Fibroblast of the aortic adventitia (primary cell): ENCODE data around the gene IRF2. TPM values are rescaled to one million over a fixed set of nuclear protein-coding genes. Genes with fewer than 3 reads are reported as not detected.

Source experiments
- DNase-seq: peaks from one replicate; pipeline ENCODE4 v3.0.0-alpha.2; 2010; ENCODE audit warnings: low read depth
- H3K4me3 ChIP-seq: 2 replicates; pipeline ENCODE4 v1.5.1; 2011; ENCODE audit warnings: low read depth, mild to moderate bottlenecking, control low read depth, low read length, moderate library complexity
- CTCF ChIP-seq: IDR thresholded peaks from 2 replicates; pipeline ENCODE4 v1.5.1; 2011; ENCODE audit warnings: mild to moderate bottlenecking, low read length, control low read depth, inconsistent platforms; ENCODE audit not compliant: insufficient read depth
- total RNA-seq: library from RNA; depleted of rRNA; stranded (reverse); fragments of >200 nt; gene quantifications from 2 replicates; pipeline ENCODE4 v1.2.3, GENCODE V29; 2012; ENCODE audit warnings: low replicate concordance

IRF2 gene
- total RNA-seq, 1 donor = 35.2 TPM

DNA sequence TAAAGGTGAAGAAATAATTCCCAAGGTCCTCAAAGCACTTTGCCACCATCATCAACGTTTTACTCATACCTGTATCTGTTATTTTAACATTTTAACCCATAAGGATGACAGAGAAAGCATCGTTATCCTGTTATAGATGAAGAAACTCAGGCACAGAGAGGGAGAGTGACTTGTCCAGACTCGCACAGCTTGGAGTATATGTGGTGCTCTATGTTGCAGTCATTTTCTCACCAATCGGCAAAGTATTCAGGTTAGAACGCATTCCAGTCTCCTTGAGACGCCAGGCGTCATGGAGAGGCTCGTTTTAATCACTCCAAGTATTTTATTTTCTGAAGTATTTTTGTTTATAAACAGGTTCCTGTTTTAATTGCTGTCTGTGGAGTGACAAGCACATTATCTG, 73.5 kb downstream of the IRF2 start:
- no peak overlapping the region for H3K4me3 ChIP-seq
- DNase-seq = no peak
- no peak for TF ChIP-seq CTCF

DNA sequence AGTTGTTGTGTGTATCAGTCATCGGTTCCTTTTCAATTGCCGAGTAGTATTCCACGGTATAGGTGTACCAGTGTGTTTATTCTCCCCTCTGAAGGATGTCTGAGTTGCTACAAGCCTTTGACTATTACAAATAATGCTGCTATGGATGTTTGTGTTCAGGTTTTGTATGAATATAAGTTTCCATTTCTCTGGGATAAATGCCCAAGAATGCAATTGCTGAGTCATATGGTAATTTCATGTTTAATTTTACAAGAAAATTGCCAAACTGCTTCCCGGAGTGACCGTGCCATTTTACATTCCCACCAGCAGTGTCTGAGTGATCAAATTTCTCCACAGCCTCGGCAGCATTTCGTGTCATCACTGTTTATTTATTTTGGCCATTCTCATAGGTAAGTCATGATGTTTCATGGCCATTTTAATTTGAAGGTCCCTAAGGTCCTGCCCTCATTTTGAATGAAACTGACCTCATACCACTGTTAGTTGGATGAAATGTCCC, 73.9 kb downstream of the IRF2 start:
- peak; percentile 60 for TF ChIP-seq CTCF
- peak; percentile 97 for DNase-seq
- H3K4me3 ChIP-seq = no peak overlapping the region

GRCh38 chr4:184399512-184399908, 74.8 kb downstream of the IRF2 start:
- no peak overlapping the region for H3K4me3 ChIP-seq
- DNase-seq = peak; percentile 67
- TF ChIP-seq CTCF = peak; percentile 7

DNA sequence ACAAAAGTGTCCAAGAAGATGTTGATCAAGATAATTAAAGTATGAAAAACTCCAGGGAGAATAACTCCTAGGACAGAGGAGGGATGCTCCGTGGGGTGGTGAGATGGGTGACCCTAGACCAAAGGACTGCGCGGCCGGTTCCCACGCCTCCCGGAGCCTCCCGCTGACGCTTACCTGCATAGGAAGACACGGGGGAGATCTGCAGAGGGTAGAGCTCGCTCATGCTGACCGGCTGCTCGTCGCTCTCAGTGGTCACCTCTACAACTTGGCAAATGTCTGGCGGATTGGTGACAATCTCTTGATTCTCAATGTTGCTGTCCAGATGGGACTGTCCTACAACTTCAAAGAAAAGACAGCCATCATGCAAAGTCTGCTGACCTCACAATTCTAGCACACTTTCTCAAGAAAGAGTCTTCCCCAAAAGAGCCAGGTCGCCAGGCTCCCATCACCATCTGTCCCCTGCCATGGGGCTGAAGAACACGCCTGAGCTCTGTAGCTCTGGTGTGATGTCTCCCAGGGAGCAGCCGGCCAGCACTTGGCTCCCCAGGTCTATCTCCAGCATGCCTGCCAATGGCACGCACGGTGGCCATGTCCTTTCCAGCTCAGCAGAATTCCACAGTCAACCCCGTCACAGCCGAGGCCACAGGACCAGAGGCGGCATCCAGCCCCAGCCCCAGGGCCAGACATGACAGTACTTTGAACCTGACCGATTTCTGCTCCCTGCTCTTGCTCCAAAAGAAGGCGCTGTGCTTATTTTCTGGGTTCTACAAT, 75.4 kb downstream of the IRF2 start:
- no peak for TF ChIP-seq CTCF
- H3K4me3 ChIP-seq = no peak overlapping the region
- no peak for DNase-seq

DNA sequence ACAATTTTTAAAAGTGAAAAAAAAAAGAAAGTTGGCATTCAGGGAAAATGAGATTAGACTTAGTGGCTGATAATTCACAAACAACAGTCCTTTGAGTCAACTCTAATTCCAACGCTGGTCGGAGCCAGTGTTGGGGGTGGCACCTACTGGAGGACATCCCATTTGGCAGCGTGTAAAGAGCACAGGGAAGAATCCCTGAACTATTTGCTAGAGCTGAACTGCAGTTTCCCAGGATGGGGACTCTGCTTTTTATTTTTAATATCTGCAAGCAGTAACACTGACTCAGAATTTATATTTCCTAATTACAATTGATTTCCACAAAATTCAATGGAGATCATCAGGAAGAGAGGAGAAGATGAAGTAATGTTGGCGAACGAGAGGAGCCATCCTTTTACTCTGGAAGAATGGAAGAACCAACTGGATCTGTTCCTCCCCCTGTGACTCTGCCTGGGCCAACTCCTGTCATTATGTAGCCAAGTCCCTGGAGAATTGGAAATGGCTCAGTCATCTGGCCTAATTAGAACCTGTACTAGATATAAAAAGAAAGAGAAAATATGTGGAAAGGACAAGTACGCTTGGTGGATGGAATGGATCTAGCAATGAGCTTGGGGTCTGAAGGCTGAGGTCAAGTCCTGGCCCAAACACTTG, 76.7 kb downstream of the IRF2 start:
- no peak for DNase-seq
- H3K4me3 ChIP-seq = no peak overlapping the region
- no peak for TF ChIP-seq CTCF

GRCh38 chr4:184396570-184397515, 77.5 kb downstream of the IRF2 start:
- no peak for DNase-seq
- no peak overlapping the region for H3K4me3 ChIP-seq
- TF ChIP-seq CTCF = no peak
